Common myeloid progenitor, CD34-positive (primary cell): Measurements from ENCODE around the gene HOXD10.

Experiments
- CTCF ChIA-PET: fragments of 350-600 bp; sonication (Branson Sonifier 250); formaldehyde crosslinking; loops from one replicate; lab custom pipeline; 2021; ENCODE audit warnings: antibody characterized with exemption; lab: Charles Lee
- POLR2A ChIA-PET: fragments of 350-600 bp; sonication (Branson Sonifier 250); formaldehyde crosslinking; loops from one replicate; lab custom pipeline; 2021; ENCODE audit warnings: antibody characterized with exemption; lab: Charles Lee
- DNase-seq, 3 donors: peaks; one replicate each; pipeline versions ENCODE4 v3.0.0 to v3.0.0-alpha.2; 2013
- H3K27ac ChIP-seq, 2 experiments: 1 replicate in 1 of 2; 2 replicates in 1 of 2; pipeline ENCODE4 v1.7.0; 2013; ENCODE audit warnings: inconsistent platforms in 2 of 2, low read length in 2 of 2, mild to moderate bottlenecking in 2 of 2, low read depth in 1 of 2, moderate library complexity in 1 of 2; ENCODE audit not compliant: severe bottlenecking in 2 of 2, insufficient read depth in 1 of 2, poor library complexity in 1 of 2
- H3K27me3 ChIP-seq, 5 experiments: replicated peaks in 2 of 5; 1 replicate in 3 of 5; 2 replicates in 2 of 5; pipeline versions ENCODE4 v1.6.1 to v1.7.0; 2013; ENCODE audit warnings: low read length in 4 of 5, mild to moderate bottlenecking in 2 of 5, moderate library complexity in 2 of 5, inconsistent platforms in 1 of 5; ENCODE audit not compliant: insufficient read depth in 5 of 5, control insufficient read depth in 4 of 5
- H3K36me3 ChIP-seq, 4 experiments: 1 replicate in 2 of 4; 2 replicates in 2 of 4; pipeline versions ENCODE4 v1.6.1 to v1.7.0; 2013; ENCODE audit warnings: low read length in 3 of 4, control low read depth in 1 of 4, mild to moderate bottlenecking in 1 of 4; ENCODE audit not compliant: control insufficient read depth in 4 of 4, insufficient read depth in 4 of 4
- H3K4me1 ChIP-seq, 4 experiments: 1 replicate in 3 of 4; 2 replicates in 1 of 4; pipeline versions ENCODE4 v1.6.1 to v1.7.1; 2013; ENCODE audit warnings: low read length in 3 of 4, mild to moderate bottlenecking in 3 of 4, control low read depth in 1 of 4, inconsistent platforms in 1 of 4, moderate library complexity in 1 of 4; ENCODE audit not compliant: control insufficient read depth in 4 of 4, insufficient read depth in 4 of 4; ENCODE audit errors: control extremely low read depth in 1 of 4
- H3K4me3 ChIP-seq, 7 experiments: 1 replicate in 4 of 7; 2 replicates in 3 of 7; pipeline versions ENCODE4 v1.5.1 to v1.7.0; 2013; ENCODE audit warnings: mild to moderate bottlenecking in 7 of 7, low read length in 6 of 7, moderate library complexity in 6 of 7, inconsistent platforms in 2 of 7, low read depth in 2 of 7, control low read depth in 1 of 7; ENCODE audit not compliant: insufficient read depth in 4 of 7, control insufficient read depth in 1 of 7; ENCODE audit errors: extremely low read depth in 1 of 7
- H3K9me3 ChIP-seq, 5 experiments: 1 replicate in 4 of 5; 2 replicates in 1 of 5; pipeline versions ENCODE4 v1.6.1 to v1.7.1; 2013; ENCODE audit warnings: low read length in 4 of 5, mild to moderate bottlenecking in 2 of 5, inconsistent platforms in 1 of 5, low read depth in 1 of 5, moderate library complexity in 1 of 5; ENCODE audit not compliant: control insufficient read depth in 4 of 5, insufficient read depth in 2 of 5; ENCODE audit errors: control extremely low read depth in 1 of 5
- WGBS: methylation state at CpG from one replicate; pipeline ENCODE4 v1.1.5; 2013; ENCODE audit not compliant: insufficient coverage; 5-methylcytosine and 5-hydroxymethylcytosine counted together

The HOXD10 gene

GRCh38 chr2:176131848-176132158, 15.2 kb downstream of the HOXD10 start:
- Histone ChIP-seq H3K27me3 (peaks cover 46 to 99% (median 68%) of the 10 kb centered on the region in 5 experiments), H3K4me1 (peaks cover 4 to 19% (median 14%) of the 10 kb centered on the region in 4 experiments), H3K27ac (no peak overlapping the region), H3K9me3 (no peaks in the 10 kb centered on the region), H3K36me3 (no peaks in the 10 kb centered on the region), H3K4me3 (no peak overlapping the region)
- ChIA-PET POLR2A (no interaction called here), CTCF (interaction anchor here (0.8 to 3.4 kb wide), 13 partner anchors 9 to 522 kb away, joined by 3 to 40 read pairs (median 3); partner anchors contain the start of genes HOXD13 and HOXD9)
- no peak for DNase-seq
- no CpG with 5 or more reads among the region's 4 CpGs for WGBS

- H3K27me3 ChIP-seq = peaks cover 48 to 100% (median 68%) of the 10 kb centered on the region in 5 experiments
- H3K4me1 ChIP-seq = peaks cover 4 to 20% (median 16%) of the 10 kb centered on the region in 4 experiments
- H3K4me3 ChIP-seq = peak overlapping the region in 2 of 7 experiments; percentile 25 to 52
- no peaks in the 10 kb centered on the region for H3K9me3 ChIP-seq
- 8% methylated on average over 24 of the region's 33 CpGs for WGBS
- CTCF ChIA-PET = interaction anchor here (0.6 to 3.4 kb wide), 20 partner anchors 9 to 681 kb away, joined by 3 to 40 read pairs (median 4); partner anchors contain the start of genes HOXD13 and HOXD9
- POLR2A ChIA-PET = interaction anchor here (0.6 kb wide), 1 partner anchor 514 kb away, joined by 6 read pairs; no protein-coding TSS in a partner anchor
- no peak overlapping the region for H3K27ac ChIP-seq
- peak; percentile 57 to 80 (median 79) for DNase-seq
- H3K36me3 ChIP-seq = no peaks in the 10 kb centered on the region
These were observed 15.9 kb downstream of the HOXD10 start for GRCh38 chr2:176132205-176133171.

- Histone ChIP-seq H3K4me1 (peaks cover 4 to 20% (median 16%) of the 10 kb centered on the region in 4 experiments), H3K36me3 (no peaks in the 10 kb centered on the region), H3K4me3 (no peak overlapping the region), H3K9me3 (no peaks in the 10 kb centered on the region), H3K27ac (no peak overlapping the region), H3K27me3 (peaks cover 53 to 100% (median 63%) of the 10 kb centered on the region in 5 experiments)
- CTCF ChIA-PET = interaction anchor here (0.8 to 3.4 kb wide), 11 partner anchors 9 to 514 kb away, joined by 3 to 40 read pairs (median 5); no protein-coding TSS in a partner anchor
- no peak for DNase-seq
- POLR2A ChIA-PET = no interaction called here
These were observed 16.8 kb downstream of the HOXD10 start for GRCh38 chr2:176133389-176133788.

GRCh38 chr2:176134035-176134434, 17.5 kb downstream of the HOXD10 start:
- H3K9me3 ChIP-seq = peaks cover 0 to 5% (median 0%) of the 10 kb centered on the region in 5 experiments
- H3K4me1 ChIP-seq = peaks cover 4 to 20% (median 14%) of the 10 kb centered on the region in 4 experiments
- CTCF ChIA-PET = interaction anchor here (0.8 to 2.6 kb wide), 9 partner anchors 10 to 513 kb away, joined by 3 to 11 read pairs (median 5); no protein-coding TSS in a partner anchor
- H3K27me3 ChIP-seq = peaks cover 59 to 100% (median 66%) of the 10 kb centered on the region in 5 experiments
- 39% methylated on average over 3 of the region's 4 CpGs for WGBS
- no peak overlapping the region for H3K27ac ChIP-seq
- DNase-seq = no peak
- H3K36me3 ChIP-seq = no peaks in the 10 kb centered on the region
- POLR2A ChIA-PET = no interaction called here
- no peak overlapping the region for H3K4me3 ChIP-seq

- no peaks in the 10 kb centered on the region for H3K36me3 ChIP-seq
- H3K4me1 ChIP-seq = peaks cover 4 to 11% (median 11%) of the 10 kb centered on the region in 4 experiments
- CTCF ChIA-PET = interaction anchor here (1.0 to 2.7 kb wide), 6 partner anchors 9 to 519 kb away, joined by 3 to 11 read pairs (median 6); no protein-coding TSS in a partner anchor
- H3K27me3 ChIP-seq = peaks cover 64 to 100% (median 72%) of the 10 kb centered on the region in 5 experiments
- H3K9me3 ChIP-seq = peaks cover 0 to 7% (median 0%) of the 10 kb centered on the region in 5 experiments
- POLR2A ChIA-PET = no interaction called here
- no peak for DNase-seq
- H3K27ac ChIP-seq = no peak overlapping the region
- no peak overlapping the region for H3K4me3 ChIP-seq
These were observed 18.5 kb downstream of the HOXD10 start for GRCh38 chr2:176135035-176135440.

- Histone ChIP-seq H3K36me3 (no peaks in the 10 kb centered on the region), H3K27me3 (peaks cover 58 to 100% (median 67%) of the 10 kb centered on the region in 5 experiments), H3K27ac (no peak overlapping the region), H3K4me1 (peaks cover 4 to 17% (median 13%) of the 10 kb centered on the region in 4 experiments), H3K9me3 (peaks cover 0 to 7% (median 0%) of the 10 kb centered on the region in 5 experiments), H3K4me3 (peak overlapping the region in 5 of 7 experiments; percentile 8 to 19 (median 11))
- POLR2A ChIA-PET = interaction anchor here (0.6 kb wide), 1 partner anchor 536 kb away, joined by 3 read pairs; no protein-coding TSS in a partner anchor
- CTCF ChIA-PET = interaction anchor here (0.5 to 5.6 kb wide), 5 partner anchors 10 to 1397 kb away, joined by 3 to 53 read pairs (median 10); no protein-coding TSS in a partner anchor
- WGBS = 3% methylated on average over 68 of the region's 71 CpGs
- peak in 1 of 3 donors; percentile 40 for DNase-seq
These were observed 20.0 kb downstream of the HOXD10 start for GRCh38 chr2:176136374-176137251.
